GM13976 (cell line): ENCODE measurements around the gene WDR81.

Experiments
- DNase-seq: peaks from one replicate; pipeline ENCODE4 v3.0.0; 2012; ENCODE audit warnings: low spot score
- in situ Hi-C: fragments of 300-500 bp; cut with MboI; formaldehyde crosslinking; loops from one replicate; pipeline ENCODE4 v1.12.0; 2022; ENCODE audit warnings: low sequenced_read_pairs, mixed read lengths, inconsistent platforms; ENCODE audit not compliant: unreplicated experiment
- TF ChIP-seq, protein P1 (sequence below): IDR thresholded peaks from 2 replicates; pipeline ENCODE4 v1.5.1; 2012; ENCODE audit warnings: borderline replicate concordance, mild to moderate bottlenecking; ENCODE audit not compliant: insufficient read depth; ENCODE audit errors: extremely low read depth, missing control alignments, control extremely low read depth

The WDR81 gene

GRCh38 chr17:1725642-1726511, 1.4 kb downstream of the WDR81 start:
- TF ChIP-seq, protein P1, sequence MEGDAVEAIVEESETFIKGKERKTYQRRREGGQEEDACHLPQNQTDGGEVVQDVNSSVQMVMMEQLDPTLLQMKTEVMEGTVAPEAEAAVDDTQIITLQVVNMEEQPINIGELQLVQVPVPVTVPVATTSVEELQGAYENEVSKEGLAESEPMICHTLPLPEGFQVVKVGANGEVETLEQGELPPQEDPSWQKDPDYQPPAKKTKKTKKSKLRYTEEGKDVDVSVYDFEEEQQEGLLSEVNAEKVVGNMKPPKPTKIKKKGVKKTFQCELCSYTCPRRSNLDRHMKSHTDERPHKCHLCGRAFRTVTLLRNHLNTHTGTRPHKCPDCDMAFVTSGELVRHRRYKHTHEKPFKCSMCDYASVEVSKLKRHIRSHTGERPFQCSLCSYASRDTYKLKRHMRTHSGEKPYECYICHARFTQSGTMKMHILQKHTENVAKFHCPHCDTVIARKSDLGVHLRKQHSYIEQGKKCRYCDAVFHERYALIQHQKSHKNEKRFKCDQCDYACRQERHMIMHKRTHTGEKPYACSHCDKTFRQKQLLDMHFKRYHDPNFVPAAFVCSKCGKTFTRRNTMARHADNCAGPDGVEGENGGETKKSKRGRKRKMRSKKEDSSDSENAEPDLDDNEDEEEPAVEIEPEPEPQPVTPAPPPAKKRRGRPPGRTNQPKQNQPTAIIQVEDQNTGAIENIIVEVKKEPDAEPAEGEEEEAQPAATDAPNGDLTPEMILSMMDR = no peak
- in situ Hi-C loops = no loop called here
- DNase-seq = no peak

DNA sequence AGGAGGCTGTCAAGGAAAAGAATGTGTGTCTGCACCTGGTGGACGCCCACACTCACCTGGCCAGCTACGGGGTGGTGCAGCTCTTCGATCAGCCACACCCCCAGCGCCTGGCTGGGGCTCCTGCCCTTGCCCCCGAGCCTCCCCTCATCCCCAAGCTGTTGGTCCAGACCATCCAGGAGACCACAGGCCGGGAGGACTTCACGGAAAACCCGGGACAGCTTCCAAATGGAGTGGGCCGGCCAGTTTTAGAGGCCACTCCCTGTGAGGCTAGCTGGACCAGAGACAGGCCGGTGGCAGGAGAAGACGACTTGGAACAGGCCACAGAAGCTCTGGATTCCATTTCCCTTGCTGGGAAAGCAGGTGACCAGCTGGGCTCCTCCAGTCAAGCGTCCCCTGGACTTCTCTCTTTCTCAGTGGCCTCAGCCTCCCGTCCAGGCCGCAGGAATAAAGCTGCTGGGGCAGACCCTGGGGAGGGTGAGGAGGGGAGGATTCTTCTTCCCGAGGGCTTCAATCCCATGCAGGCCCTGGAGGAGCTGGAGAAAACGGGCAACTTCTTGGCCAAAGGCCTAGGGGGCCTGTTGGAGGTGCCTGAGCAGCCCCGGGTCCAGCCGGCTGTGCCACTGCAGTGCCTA, 2.2 kb downstream of the WDR81 start:
- TF ChIP-seq, protein P1 = no peak
- no peak for DNase-seq
- in situ Hi-C loops = no loop called here

DNA sequence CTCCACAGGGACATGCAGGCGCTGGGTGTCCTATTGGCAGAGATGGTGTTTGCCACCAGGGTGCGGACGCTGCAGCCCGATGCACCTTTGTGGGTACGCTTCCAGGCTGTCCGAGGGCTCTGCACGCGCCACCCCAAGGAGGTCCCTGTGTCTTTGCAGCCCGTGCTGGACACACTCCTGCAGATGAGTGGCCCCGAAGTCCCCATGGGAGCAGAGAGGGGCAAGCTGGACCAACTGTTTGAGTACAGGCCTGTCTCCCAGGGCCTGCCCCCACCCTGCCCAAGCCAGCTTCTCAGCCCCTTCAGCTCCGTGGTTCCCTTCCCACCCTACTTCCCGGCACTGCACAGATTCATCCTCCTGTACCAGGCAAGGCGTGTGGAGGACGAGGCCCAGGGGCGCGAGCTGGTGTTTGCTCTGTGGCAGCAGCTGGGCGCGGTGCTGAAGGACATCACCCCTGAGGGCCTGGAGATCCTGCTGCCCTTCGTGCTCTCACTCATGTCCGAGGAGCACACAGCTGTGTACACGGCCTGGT, 2.8 kb downstream of the WDR81 start:
- DNase-seq = no peak
- TF ChIP-seq, protein P1 = no peak
- in situ Hi-C loops = no loop called here

DNA sequence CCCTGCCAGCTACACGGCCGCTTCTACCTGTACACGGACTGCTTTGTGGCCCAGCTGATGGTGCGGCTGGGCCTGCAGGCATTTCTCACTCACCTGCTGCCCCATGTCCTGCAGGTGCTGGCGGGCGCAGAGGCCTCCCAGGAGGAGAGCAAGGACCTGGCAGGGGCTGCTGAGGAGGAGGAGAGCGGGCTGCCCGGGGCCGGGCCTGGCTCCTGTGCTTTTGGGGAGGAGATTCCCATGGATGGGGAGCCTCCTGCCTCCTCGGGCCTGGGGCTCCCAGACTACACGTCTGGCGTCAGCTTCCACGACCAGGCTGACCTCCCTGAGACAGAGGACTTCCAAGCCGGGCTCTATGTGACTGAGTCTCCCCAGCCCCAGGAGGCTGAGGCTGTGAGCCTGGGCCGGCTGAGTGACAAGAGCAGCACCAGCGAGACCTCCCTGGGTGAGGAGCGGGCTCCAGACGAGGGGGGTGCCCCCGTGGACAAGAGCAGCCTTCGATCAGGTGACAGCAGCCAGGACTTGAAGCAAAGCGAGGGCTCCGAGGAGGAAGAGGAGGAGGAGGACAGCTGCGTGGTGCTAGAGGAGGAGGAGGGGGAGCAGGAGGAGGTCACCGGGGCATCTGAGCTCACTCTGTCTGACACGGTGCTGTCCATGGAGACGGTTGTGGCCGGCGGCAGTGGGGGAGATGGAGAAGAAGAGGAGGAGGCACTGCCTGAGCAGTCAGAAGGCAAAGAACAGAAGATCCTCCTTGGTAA, 3.5 kb downstream of the WDR81 start:
- no peak for DNase-seq
- in situ Hi-C loops = no loop called here
- TF ChIP-seq, protein P1 = no peak

DNA sequence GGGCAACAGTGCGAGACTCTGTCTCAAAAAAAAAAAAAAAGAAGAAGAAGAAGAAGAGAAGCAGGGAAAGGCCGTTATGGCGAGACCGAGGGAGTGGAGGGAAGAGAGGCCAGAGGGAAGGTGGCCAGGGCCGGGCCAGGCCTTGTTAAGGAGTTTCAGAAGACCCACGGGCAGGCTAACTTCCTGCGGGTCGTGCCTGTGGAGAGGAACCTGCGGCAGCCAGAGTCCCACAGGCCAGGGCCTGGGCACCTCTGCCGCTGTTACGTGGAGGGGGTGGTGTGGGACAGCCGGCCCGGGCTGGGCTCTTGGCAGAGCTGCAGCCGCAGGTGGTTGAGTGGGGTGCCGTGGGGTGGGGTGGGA, 5.4 kb downstream of the WDR81 start:
- TF ChIP-seq, protein P1 = no peak
- in situ Hi-C loops = no loop called here
- no peak for DNase-seq
